GM18909 (cell line): ENCODE measurements around the gene SCAMP1.

Experiments used
- ATAC-seq: cut with Tn5 transposase; IDR thresholded peaks from one replicate; pipeline ENCODE4 v1.9.1; 2021; ENCODE audit warnings: mild to moderate bottlenecking; ENCODE audit not compliant: unreplicated experiment, poor library complexity

Gene SCAMP1

DNA sequence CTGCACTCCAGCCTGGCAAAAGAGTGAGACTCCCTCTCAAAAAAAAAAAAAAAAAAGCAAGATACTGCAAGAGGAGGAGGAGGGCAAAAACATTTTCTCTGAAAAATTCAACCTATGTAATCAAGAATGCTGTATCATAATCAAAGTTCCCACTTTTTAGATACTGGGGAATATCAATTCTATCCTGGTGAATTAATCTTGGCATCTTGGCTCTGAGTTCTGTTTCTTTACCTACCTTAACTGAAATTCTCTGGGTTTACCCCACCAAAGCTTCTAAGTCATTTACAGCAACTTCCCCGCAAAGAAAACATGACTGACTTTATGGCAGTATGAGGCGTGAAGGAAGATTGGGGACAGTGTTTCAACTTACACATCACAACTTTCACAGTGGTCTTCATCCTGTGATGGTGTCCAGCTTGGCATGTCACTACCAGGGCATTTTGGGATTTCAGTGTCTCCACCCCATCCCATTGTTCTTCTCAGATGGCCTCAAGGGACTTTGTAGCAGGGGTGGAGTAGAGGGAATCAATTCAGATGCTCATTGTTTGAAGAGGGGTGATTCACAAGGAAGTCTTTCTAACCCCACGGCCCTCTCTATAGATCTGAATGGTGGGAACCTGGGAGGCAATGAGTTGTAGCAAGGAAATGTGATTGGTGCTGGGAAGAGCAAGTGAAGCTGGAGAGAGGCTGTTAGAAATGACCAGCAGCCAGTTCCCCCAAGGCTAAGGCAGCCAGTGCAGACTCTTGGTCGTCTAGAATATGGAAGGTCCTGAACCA is 130.5 kb downstream of the SCAMP1 start:
- no peak for ATAC-seq

DNA sequence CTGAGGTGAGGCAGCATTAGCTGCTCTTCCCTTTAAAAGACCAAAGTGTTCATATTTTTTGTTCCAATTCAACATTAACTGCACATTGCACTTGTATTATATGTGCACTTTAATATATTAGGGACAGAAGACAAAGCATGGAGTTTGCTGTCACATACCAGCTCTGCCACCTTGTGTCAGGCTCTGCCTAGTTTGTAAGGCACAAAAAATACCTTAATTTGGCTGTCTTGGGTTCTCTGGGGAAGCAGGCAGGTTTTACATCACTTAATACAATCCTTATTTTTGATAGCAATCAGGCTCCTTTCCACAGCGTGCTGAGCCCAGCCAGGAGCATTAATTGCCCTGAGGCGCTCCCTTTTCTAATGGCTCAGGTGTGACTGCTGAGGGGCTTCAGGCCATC is 131.8 kb downstream of the SCAMP1 start:
- ATAC-seq: no peak

DNA sequence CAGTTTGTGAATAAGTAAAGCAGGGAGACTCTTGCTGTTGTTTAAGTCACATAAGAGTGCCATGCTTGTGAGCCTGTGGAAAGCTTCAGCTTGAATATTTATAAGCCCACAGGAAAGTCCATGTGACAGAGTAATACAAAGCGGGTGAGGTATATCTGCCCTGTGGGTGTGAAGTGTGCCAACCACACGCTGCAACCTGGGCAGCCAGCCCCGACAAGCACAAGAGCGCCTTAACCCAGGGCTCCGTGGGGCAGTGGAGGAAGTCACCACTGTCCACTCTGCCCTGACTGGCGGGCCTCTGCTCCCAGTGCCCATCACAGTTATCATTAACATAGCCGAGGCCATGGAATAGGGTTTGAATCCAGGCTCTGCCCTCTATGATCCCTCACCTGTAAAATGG is 132.2 kb downstream of the SCAMP1 start:
- ATAC-seq: no peak

DNA sequence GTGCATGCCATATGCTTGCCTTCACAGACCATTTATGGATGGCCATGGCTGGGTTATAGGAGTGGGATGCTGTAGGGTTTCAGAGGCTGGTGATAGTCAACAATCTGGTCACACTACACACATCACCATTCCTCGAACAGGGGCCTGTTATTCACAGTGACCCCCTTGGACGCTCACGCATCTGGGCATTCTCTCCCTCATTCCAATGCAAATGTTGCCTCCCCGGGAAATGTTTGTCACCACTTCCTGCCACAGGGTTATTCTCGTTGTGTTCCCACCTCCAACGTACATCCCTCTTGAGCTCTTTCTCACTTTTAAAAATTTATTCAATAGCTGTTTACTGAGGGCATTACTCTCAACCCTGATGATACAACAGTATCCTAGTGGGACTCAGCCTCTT is 135.4 kb downstream of the SCAMP1 start:
- no peak for ATAC-seq

DNA sequence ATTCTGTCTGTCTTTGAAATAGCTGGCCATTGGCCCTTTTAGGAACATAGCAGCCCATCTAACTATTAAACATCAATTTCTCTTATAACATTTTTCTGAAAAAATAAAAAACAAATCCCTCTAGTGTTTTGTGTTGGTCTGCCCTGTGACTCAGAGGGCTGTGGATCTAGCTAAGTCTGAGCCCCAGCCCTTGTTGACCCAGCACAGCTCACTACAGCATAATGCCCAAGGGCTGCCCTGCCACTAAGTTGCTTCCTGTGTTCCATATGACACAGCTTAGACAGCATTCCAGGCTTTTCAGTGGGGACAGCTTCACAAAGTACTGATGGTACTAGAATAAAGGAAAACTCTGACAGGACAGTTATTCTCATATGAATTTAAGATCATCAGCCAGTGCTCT is 136.0 kb downstream of the SCAMP1 start:
- ATAC-seq: no peak

DNA sequence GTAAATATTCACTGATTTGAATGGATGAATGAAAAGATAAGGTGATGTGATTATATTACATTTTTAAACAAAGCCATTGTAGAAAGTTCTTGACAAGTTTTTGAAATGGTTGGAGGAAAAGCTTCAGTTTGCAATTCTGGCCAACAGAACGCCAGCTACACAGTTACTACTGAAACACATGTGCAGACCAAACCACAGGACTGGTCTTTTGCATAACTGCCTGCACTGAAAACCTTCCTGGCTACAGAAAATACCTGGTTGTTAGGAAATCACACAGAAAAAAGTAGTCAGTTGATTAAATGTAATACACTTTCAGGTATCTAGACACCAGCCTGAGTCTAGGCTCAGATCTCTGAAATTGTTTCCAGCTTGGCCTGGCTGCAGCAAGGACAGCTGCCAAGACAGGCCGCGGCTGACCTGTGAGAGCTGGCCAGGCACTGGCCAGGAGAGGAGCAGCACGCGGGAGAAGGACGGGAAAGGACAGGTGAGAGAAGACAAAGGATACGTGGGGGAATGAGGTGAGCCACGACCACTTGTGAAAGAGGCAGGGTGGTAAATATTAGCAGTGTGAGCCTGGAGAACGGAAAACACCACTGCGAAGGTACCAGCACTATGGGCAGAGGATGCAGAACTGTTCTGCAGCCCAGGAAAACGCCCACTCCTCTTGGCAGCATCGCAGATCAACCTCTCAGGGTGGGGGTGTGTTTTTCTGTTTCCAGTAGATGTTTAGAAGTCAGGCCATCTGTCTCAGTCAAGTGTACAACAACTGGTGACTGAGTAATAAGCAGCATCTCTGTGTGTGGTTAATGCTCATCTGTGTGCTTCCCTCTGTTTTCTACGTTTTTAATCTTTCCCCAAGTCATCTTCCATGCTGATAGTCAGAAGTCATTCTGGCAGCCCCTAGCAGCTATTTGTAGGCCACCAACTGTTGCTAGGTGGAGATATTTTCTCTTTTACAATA is 137.4 kb downstream of the SCAMP1 start:
- ATAC-seq: peak; percentile 63

DNA sequence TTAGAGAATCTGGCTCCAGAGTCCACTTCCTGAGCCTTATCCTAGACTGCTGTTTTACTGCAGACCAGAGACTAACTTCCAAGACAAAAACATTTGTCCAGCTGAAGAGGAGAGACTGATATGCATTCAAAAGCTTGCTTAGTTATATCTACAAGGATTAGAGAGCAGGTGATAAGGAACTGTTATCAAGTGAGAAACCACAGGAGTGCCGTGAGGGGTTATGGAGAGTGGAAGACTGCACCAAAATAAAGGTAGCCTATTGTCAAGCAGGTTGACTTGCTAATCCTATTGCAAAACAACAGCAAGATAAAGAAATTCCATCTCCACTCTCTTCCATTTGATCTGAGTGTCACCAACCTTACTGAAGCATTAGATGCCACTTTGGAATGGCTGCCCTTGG is 139.1 kb downstream of the SCAMP1 start:
- ATAC-seq: no peak

DNA sequence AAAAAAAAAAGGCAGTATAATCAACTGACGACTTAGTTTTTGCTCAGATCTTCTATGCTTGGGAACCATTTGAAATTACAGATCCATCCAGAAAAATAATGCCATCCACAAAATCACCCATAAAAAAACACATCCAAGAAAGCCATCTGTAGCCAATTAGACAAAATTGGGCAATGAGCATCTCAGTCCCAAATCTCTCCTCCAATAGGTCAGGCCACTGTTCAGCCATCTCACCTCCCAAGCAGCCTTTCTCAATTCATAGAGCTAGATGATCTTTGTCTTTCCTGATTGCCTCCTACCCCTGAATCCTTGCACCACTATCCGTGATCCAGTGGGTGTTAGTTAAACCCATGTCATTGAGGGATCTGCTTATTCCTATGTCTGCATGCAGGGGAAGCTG is 139.6 kb downstream of the SCAMP1 start:
- ATAC-seq: no peak

DNA sequence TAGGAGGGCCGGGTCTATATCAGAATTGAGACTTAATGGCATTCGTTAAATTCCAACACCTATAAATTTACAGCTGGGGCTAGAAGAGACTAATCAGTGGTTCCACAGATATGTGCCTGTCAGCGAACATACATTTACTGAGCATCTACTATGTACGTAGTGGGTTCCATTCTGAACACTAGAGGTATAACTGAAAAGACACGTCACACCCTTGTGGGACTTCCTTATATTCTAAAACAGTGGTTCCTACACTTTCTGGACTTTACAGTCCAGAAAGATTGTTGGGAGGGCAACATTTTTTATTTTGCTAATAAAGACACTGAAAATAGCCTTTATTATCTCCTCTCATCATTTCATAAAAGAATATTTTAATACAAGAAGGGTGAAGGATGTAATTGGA is 140.5 kb downstream of the SCAMP1 start:
- no peak for ATAC-seq

DNA sequence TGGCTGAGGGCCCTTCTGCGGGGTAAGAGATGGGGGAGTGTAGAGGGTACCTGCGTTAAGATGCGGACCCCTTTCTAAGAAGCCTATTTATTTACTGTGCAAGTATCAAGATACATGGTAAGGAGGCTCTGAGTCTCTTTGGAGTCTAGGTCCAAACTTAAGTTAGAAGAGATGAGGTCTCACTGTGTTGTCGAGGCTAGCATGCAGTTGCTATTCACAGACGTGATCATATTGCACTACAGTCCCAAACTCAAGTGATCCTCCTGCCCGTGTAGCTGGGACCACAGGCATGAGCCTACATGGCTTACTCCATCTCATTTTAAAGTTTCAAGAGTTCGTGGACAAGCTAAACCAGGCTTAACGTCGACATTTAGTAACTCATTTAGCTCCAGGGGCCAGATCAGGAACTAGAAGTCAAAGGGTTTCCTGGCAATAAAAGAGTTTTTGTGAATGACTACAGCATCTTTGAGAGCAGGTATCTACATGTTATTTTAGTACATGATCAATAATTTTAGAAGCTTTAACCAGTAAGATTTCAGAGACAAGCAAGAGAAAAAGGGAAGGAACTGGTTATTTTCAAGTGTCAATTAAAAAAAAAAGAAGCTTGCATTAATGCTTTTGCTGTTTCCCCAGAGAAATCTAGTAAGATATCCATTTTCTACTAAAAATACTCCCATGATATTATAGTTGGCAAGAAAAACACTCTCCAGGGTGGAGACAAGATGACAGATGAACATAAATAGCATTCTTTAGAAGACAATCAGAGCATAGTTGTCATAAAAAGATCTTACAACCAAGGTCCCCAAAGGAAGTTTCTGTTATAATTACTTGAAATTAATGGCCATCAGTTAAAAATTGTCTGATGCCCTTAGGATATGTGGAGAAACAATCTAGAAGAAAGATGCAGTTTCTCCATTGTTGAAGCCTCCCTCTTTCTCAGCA is 141.3 kb downstream of the SCAMP1 start:
- ATAC-seq: no peak

DNA sequence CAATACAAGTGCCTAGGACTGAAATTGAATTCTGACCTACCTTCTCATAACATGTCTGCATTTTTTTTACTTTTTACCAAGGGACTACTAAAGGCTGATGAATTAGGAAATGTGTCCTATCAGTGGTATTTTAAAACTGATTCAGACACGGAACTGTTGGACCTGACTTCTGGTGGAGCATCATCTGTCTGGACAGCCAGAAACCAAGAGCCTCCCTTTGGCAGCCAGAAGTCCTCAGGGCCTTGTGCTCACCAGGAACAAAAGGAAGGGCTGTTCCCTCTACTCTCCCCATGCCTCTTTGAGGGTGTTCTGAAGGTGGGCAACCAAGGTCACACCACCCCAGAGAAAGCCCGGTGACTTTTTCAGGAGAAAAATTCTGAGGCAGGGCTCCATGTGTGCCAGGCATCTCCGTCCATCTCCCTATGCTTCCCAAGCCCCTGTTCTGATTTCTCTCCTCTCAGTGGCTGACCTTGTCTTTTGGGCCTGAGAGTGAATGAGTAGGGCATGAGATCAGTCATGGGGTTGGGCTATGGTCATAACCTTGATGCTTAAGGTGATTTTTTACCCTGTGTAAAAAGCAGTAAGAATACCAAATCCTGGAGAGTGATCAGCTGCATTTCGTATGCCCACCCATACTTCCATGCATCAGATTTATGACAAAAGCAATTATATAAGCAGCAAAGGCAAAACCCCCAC is 143.7 kb downstream of the SCAMP1 start:
- ATAC-seq: no peak

DNA sequence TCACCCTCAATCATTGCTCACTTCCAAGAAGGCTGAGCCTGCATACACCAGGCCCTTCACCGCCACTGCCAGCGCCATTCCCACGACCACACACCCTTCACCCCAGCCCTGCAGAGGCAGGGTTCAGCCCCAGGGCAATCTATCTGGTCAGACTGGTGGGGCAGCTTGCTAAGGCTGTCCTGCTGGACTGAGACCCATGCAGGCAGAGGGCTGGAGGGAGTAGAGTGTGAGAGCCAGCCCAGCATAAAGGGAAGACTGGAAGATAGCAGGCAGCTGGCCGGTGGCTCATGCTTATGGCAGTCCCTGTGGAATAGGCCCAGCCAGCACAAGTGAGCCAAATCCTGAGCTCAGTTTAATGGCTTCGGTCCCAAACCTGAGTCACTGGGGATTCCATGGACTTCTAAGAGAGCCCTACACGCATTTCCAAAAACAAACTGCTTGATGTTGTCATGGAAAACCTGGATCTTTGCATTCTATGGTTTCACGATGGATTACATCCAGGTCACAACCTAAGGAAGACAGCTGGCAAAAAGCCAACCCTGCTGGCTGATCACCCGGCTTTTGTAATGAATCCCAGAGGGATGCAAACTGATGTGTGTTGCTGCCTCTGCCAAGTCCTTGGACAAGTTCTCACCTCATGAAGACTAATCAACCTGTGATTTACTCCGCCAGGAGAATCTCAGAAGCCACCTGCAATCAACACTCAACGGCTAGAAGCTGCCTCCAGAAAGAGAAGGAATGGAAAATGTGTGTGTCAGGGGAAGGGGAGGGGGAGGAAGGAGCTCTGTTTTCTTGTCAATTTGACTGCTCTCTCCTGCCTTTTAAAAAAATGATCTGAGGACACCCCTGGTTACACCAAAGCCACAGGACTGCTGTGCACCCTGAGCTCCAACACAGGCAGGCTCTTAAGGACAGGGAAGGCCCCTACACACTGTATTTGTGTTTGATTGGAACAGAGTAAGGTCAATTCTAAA is 144.6 kb downstream of the SCAMP1 start:
- ATAC-seq: no peak

DNA sequence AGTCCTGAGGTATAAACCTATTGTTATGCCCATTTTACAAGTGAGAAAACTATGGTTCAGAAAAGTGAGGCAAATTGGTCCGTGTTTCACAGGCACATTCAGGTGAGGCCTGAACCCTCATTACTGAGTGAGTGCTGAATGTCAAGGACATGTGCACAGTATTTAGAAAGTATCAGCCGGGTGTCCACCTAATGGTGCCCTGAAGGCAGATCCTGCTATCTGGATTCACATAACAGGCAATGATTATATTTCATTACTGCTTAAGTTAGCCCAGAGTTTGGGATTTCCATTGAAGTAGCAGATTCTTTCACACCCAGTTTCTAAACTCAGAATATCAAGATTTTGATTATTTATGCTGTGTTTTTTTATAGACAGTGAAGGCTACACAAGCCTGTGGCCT is 145.4 kb downstream of the SCAMP1 start:
- no peak for ATAC-seq

DNA sequence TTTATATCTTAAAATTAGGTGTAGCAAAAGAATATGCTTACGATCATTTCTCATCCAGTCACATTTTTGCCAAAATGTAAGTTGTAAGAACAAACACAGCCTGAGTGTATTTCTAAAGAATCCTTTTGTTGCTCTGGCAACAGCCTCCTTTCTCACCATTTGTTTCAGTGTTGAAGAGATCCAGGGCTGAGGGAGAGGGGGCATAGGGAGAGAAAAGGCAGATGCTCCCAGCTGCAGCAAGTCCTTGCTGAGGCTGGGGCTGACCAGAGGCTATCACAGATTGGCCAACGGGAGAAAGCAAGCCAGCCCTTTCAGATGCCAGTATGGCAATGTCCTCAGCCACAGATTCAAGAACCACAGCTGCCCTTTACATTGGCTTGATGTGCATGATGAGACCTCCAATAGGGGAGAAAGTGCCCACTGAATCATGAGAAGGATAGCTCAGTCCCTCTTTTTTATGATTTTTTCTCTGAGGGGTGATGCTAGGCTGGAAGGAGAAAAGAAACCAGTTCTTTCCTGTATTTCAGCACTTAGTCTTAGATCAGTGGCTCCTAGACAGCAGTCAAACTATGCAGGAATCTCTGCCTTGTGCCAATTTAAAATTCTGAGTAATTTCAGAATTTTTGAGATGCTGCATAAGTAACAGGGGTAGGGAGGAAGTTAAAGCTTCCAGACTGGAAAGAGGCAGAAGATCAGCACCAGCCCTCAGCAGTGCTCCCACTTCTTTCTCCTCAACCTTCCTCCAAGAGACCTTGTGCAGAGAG is 146.0 kb downstream of the SCAMP1 start:
- no peak for ATAC-seq

DNA sequence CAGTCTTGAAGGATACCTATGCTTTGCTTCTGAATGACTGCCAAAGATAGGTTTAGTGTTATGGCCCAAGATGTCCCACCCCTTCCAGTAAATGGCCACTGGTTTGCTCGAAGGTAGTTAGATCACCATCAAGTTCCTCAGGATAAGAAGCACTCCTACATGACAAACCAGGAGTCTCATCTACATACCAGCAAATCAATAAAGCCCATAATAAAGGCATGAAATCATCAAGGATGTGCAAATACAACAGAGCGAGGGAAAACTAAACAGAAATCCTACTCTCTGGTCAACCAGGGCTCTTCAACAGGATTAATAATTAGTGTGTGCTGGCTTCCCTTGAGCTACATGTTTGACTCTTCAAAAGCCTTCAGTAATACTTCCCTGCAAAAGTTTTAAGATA is 147.1 kb downstream of the SCAMP1 start:
- ATAC-seq: no peak

DNA sequence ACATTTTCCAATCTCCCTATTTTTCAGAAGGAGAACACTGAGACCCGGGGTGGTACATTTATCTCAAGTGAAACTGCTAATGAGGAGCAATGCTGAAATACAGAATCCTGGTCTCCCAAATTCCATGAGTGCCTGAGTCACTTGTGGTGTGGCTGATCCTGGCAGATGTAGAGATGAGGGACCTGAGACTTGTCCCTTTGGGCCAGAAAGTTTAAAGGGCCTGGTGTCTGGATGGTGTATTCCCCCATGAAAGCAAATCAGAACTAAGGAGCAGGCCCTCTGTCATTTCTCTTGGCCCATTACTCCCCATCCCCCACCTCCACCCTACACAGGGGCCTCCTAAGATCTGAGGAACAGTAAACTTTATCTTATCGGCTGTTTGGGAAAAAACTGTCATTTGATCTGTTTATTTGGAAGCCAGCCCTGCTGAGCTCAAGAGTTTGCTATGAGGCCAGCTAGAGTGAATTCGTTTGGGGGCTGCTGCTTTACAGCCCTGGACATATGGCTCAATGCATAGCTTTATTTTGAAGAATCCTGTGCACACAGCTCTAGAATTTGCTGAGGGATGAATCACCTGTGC is 147.9 kb downstream of the SCAMP1 start:
- no peak for ATAC-seq

DNA sequence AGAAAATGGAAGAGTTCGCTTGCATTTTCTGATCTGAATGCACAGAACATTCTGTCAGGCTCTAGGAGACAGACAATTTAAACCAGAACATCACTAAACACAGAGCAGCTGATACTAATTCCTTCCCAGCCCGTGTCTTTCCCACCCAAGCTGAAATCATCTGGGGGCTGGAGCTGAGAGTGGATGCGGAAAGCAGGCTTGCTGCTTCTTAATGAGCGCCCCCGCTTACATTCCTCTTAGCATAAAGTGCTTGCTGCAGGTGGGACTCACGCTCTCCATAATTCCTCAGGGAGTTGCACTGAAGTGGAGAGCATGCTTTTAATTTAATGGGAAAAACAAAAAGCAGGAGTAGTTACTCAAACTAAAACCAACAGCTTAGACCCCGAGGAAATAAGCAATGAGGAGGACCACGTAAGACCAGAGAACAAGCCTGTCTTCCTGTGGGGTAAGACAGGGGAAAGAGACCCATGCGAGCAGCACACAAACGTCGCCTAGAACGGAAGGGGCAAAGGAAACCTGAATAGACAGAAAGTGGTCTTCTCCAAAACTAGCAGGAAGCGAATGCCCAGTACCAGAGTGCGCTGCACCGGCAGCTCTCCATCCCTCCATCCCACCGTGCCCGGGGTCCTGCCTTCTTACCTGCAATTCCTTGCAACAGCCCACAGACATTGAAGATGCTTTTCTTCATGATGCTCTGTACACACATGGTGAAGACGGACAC is 148.9 kb downstream of the SCAMP1 start:
- ATAC-seq: no peak
